ENCODE results near the gene PLCD4. TPM values are rescaled to one million over a fixed set of nuclear protein-coding genes. Genes with fewer than 3 reads are reported as not detected.

Gene PLCD4
- total and polyA plus RNA-seq, 10 of the 15 experiments (the other 5 are each of a cell fraction or from before 2014, with no cell fraction given) = under 0.01 to 1.5 (median 0.23) TPM; not detected in 2

- ChIA-PET SMC1A (ENCODE audit: uncharacterized antibody, unreplicated experiment) (no interaction called here), CTCF (no interaction called here), RAD21 (ENCODE audit: unreplicated experiment) (no interaction called here), POLR2A (no interaction called here)
- H2AFZ ChIP-seq (ENCODE audit: control insufficient read depth, low read depth, low read length) = no peak overlapping the region
- no peaks in the 10 kb centered on the region for H3K9me3 ChIP-seq (replicated peaks; ENCODE audit: control insufficient read depth, insufficient read depth, low read length)
- no peak overlapping the region for H3K4me3 ChIP-seq
- H3K36me3 ChIP-seq (ENCODE audit: control insufficient read depth in 2 of 2, insufficient read depth in 2 of 2, low read length in 1 of 2) = peaks cover 24 to 27% of the 10 kb centered on the region in 2 experiments; a peak in 3 of 4 replicates
- H3K4me1 ChIP-seq (ENCODE audit: control insufficient read depth, insufficient read depth, low read length) = peaks cover 9% of the 10 kb centered on the region
- DNase-seq (ENCODE audit: low read depth, low spot score) = no peak
- no peak for TF ChIP-seq NR2C1 (IDR thresholded peaks at IDR 0.05)
- TF ChIP-seq EGR1 (IDR thresholded peaks at IDR 0.05; ENCODE audit: borderline replicate concordance in 1 of 2, low read depth in 2 of 2, low read length in 2 of 2) = no peak
- no peak for TF ChIP-seq TARDBP (IDR thresholded peaks at IDR 0.05; ENCODE audit: borderline replicate concordance)
- TF ChIP-seq, protein P1, sequence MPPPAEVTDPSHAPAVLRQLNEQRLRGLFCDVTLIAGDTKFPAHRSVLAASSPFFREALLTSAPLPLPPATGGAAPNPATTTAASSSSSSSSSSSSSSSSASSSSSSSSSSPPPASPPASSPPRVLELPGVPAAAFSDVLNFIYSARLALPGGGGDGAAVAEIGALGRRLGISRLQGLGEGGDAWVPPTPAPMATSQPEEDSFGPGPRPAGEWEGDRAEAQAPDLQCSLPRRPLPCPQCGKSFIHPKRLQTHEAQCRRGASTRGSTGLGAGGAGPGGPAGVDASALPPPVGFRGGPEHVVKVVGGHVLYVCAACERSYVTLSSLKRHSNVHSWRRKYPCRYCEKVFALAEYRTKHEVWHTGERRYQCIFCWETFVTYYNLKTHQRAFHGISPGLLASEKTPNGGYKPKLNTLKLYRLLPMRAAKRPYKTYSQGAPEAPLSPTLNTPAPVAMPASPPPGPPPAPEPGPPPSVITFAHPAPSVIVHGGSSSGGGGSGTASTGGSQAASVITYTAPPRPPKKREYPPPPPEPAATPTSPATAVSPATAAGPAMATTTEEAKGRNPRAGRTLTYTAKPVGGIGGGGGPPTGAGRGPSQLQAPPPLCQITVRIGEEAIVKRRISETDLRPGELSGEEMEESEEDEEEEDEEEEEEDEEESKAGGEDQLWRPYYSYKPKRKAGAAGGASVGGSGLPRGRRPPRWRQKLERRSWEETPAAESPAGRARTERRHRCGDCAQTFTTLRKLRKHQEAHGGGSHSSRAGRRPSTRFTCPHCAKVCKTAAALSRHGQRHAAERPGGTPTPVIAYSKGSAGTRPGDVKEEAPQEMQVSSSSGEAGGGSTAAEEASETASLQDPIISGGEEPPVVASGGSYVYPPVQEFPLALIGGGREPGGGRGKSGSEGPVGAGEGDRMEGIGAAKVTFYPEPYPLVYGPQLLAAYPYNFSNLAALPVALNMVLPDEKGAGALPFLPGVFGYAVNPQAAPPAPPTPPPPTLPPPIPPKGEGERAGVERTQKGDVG (CRISPR knock-in tag; IDR thresholded peaks at IDR 0.05) = no peak
- no peak for TF ChIP-seq ESRRA (IDR thresholded peaks at IDR 0.05; ENCODE audit: low read length)
- TF ChIP-seq ATF7 (IDR thresholded peaks at IDR 0.05; ENCODE audit: low read depth) = no peak
- TF ChIP-seq ZZZ3 (IDR thresholded peaks at IDR 0.05; ENCODE audit: control insufficient read depth, insufficient read length, low read depth) = no peak
- no peak for TF ChIP-seq NRF1 (conservative IDR thresholded peaks at IDR 0.05; ENCODE audit: low read depth, low read length)
- TF ChIP-seq MEF2B (IDR thresholded peaks at IDR 0.05; ENCODE audit: partially characterized antibody, poor library complexity, severe bottlenecking) = no peak
- TF ChIP-seq STAT3 (IDR thresholded peaks at IDR 0.05; ENCODE audit: low read depth, low read length) = no peak
- TF ChIP-seq, protein P2, sequence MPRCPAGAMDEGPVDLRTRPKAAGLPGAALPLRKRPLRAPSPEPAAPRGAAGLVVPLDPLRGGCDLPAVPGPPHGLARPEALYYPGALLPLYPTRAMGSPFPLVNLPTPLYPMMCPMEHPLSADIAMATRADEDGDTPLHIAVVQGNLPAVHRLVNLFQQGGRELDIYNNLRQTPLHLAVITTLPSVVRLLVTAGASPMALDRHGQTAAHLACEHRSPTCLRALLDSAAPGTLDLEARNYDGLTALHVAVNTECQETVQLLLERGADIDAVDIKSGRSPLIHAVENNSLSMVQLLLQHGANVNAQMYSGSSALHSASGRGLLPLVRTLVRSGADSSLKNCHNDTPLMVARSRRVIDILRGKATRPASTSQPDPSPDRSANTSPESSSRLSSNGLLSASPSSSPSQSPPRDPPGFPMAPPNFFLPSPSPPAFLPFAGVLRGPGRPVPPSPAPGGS (IDR thresholded peaks at IDR 0.05; ENCODE audit: borderline replicate concordance, insufficient read depth, low read depth, low read length, poor library complexity, severe bottlenecking) = no peak
- TF ChIP-seq TCF7 (IDR thresholded peaks at IDR 0.05; ENCODE audit: borderline replicate concordance) = no peak
- no peak for TF ChIP-seq TAF1 (IDR thresholded peaks at IDR 0.05; ENCODE audit: borderline replicate concordance, low read depth, low read length)
- TF ChIP-seq SUZ12 (IDR thresholded peaks at IDR 0.05; ENCODE audit: unreplicated experiment) = no peak
- no peak for TF ChIP-seq ASH2L (IDR thresholded peaks at IDR 0.05; ENCODE audit: borderline replicate concordance, low read depth)
- TF ChIP-seq YY1 (IDR thresholded peaks at IDR 0.05; ENCODE audit: low read depth, low read length) = no peak
- TF ChIP-seq HDGF (IDR thresholded peaks at IDR 0.05) = no peak
- TF ChIP-seq MXI1 (IDR thresholded peaks at IDR 0.05; ENCODE audit: low read depth, low read length) = no peak
- TF ChIP-seq IRF3 (IDR thresholded peaks at IDR 0.05) = no peak
- TF ChIP-seq SP1 (IDR thresholded peaks at IDR 0.05; ENCODE audit: low read depth, low read length) = no peak
- no peaks in the 10 kb centered on the region for H4K20me1 ChIP-seq (ENCODE audit: control insufficient read depth, insufficient read depth)
- H3K79me2 ChIP-seq (ENCODE audit: control insufficient read depth, insufficient read depth, low read length) = peaks cover 11% of the 10 kb centered on the region
- no peak overlapping the region for H3K4me2 ChIP-seq (ENCODE audit: control insufficient read depth, insufficient read depth)
- 98% methylated on average over 7 of the region's 7 CpGs for WGBS (ENCODE audit: insufficient coverage, insufficient replicate concordance, low lambda C conversion rate, missing lambda C conversion rate)
- H3K27ac ChIP-seq (ENCODE audit: control insufficient read depth, insufficient read depth) = no peak overlapping the region
- no peak overlapping the region for H3K9ac ChIP-seq (ENCODE audit: control insufficient read depth, insufficient read depth, low read length)
- FAIRE-seq = no peak
- no TSS peak for BruUV-seq (replicated peaks)
- in situ Hi-C loops (cut with MboI) (loop anchor here (5.0 kb wide), 1 partner anchor 183 kb away; no protein-coding TSS in a partner anchor), intact Hi-C loops (cut with micrococcal nuclease; ENCODE audit: unreplicated experiment) (no loop called here)
- H3K27me3 ChIP-seq (replicated peaks in 1 of 2; ENCODE audit: control insufficient read depth in 2 of 2, insufficient read depth in 2 of 2, low read length in 1 of 2) = no peaks in the 10 kb centered on the region
- ATAC-seq = no peak
Observed at GRCh38 chr2:218664653-218665052, 57.0 kb downstream of the PLCD4 start.

Data from GM12878 (cell line).